Measurements from ENCODE around the gene SORCS2. TPM values are rescaled to one million over a fixed set of nuclear protein-coding genes. Genes with fewer than 3 reads are reported as not detected.

The SORCS2 gene
- total RNA-seq, 2 donors from 2014 or later, result 1.0 to 4.4 TPM

DNA sequence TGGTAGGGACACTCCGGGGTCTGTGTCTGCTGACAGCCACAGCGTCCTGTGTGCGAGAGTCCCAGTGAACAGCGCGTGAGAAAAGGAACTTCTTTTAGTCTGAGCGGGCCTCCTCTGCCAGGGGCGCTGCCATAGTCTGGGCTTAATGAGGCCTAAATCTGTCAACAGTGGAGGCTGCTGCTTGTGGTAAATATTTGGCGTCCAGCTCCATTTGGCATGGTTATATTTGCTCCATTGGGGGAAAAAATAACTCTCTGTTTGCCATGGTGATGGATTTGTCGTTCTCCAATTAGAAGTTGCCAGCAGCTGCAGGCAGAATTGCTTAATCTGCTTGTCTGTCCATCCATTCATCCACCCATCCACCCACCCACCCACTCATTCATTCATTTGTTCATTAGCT, 313.8 kb downstream of the SORCS2 start:
- TF ChIP-seq, protein P1, sequence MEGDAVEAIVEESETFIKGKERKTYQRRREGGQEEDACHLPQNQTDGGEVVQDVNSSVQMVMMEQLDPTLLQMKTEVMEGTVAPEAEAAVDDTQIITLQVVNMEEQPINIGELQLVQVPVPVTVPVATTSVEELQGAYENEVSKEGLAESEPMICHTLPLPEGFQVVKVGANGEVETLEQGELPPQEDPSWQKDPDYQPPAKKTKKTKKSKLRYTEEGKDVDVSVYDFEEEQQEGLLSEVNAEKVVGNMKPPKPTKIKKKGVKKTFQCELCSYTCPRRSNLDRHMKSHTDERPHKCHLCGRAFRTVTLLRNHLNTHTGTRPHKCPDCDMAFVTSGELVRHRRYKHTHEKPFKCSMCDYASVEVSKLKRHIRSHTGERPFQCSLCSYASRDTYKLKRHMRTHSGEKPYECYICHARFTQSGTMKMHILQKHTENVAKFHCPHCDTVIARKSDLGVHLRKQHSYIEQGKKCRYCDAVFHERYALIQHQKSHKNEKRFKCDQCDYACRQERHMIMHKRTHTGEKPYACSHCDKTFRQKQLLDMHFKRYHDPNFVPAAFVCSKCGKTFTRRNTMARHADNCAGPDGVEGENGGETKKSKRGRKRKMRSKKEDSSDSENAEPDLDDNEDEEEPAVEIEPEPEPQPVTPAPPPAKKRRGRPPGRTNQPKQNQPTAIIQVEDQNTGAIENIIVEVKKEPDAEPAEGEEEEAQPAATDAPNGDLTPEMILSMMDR (IDR thresholded peaks at IDR 0.05), result no peak
- TF ChIP-seq POLR2A (IDR thresholded peaks at IDR 0.05) (no peak), POLR2AphosphoS5 (IDR thresholded peaks at IDR 0.05) (no peak)
- Histone ChIP-seq H3K27ac (no peak overlapping the region), H3K4me1 (replicated peaks) (no peaks in the 10 kb centered on the region), H3K27me3 (replicated peaks; ENCODE audit: insufficient read depth) (no peaks in the 10 kb centered on the region), H3K4me3 (no peak overlapping the region), H3K36me3 (no peaks in the 10 kb centered on the region), H3K9me3 (no peaks in the 10 kb centered on the region)
- DNase-seq (ENCODE audit: low spot score), result no peak
- 83% methylated on average over 9 of the region's 9 CpGs for WGBS
- intact Hi-C loops (cut with DNase I), result no loop called here

DNA sequence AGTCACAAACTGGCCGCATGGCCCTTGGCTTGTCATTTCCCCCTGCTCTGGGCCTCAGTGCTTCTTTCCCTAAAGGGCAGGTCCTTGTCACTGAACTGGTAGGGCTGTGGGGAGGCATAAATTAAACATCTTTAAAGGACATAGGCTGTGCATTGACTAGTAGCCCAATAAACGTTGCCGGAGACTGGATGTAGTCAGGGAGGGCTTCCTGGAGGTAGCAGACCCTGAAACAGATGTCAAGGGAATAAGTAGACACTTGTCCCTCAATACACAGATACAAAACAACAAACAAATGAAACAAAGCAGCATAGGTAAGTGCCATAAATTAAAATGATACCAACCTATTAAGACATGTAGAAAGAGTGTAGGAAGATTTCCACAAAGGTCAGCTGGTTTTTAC, 314.2 kb downstream of the SORCS2 start:
- Histone ChIP-seq H3K4me1 (replicated peaks) (no peaks in the 10 kb centered on the region), H3K27ac (no peak overlapping the region), H3K27me3 (replicated peaks; ENCODE audit: insufficient read depth) (no peaks in the 10 kb centered on the region), H3K9me3 (no peaks in the 10 kb centered on the region), H3K36me3 (no peaks in the 10 kb centered on the region), H3K4me3 (no peak overlapping the region)
- no peak for TF ChIP-seq POLR2A (IDR thresholded peaks at IDR 0.05)
- intact Hi-C loops (cut with DNase I), result no loop called here
- WGBS, result 77% methylated on average over 3 of the region's 3 CpGs
- DNase-seq (ENCODE audit: low spot score), result no peak

DNA sequence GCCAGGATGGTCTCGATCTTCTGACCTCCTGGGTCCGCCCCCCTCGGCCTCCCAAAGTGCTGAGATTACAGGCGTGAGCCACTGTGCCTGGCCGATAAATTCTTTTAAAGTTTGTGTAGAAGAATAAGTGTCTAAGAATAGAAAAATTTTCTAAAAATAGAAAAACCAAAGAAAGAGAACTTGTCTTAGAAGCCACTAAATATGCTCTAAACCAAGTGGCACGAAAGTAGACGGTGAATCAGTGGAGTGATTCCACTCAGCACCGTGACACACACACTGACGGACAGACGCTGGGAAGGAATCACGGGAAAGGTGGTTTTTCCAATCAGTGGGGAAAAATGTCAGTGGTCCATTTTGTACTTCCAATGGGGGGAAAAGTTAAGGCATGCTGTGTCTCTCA, 315.0 kb downstream of the SORCS2 start:
- Histone ChIP-seq H3K4me1 (replicated peaks) (no peaks in the 10 kb centered on the region), H3K27me3 (replicated peaks; ENCODE audit: insufficient read depth) (no peaks in the 10 kb centered on the region), H3K9me3 (no peaks in the 10 kb centered on the region), H3K36me3 (no peaks in the 10 kb centered on the region), H3K27ac (no peak overlapping the region), H3K4me3 (no peak overlapping the region)
- DNase-seq (ENCODE audit: low spot score), result no peak
- intact Hi-C loops (cut with DNase I), result no loop called here
- WGBS, result 82% methylated on average over 11 of the region's 11 CpGs
- TF ChIP-seq POLR2AphosphoS5 (IDR thresholded peaks at IDR 0.05), result no peak
- TF ChIP-seq POLR2A (IDR thresholded peaks at IDR 0.05), result no peak
- TF ChIP-seq, protein P1 (IDR thresholded peaks at IDR 0.05), result no peak

DNA sequence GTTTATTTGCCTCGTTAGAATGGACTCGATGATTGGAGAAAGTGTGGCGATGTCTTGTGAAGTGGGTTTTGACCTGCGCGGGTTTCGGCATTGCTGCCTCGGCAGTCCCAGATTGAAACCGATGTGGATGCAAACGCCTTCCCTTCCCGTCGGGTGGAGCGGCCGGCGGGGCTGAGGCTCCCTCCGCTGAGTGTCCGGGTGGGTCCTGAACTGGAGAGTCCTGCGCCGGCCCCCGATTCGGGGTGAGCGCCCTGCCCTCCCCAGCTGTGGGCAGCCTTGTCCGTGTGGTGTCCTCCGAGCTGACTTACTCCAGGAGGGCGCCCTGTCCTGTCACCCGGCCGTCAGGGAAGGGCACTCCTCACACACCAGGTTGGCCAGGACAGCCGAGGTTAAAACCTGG, 317.7 kb downstream of the SORCS2 start:
- WGBS, result 81% methylated on average over 22 of the region's 27 CpGs
- intact Hi-C loops (cut with DNase I), result no loop called here
- H3K4me3 ChIP-seq, result no peak overlapping the region

DNA sequence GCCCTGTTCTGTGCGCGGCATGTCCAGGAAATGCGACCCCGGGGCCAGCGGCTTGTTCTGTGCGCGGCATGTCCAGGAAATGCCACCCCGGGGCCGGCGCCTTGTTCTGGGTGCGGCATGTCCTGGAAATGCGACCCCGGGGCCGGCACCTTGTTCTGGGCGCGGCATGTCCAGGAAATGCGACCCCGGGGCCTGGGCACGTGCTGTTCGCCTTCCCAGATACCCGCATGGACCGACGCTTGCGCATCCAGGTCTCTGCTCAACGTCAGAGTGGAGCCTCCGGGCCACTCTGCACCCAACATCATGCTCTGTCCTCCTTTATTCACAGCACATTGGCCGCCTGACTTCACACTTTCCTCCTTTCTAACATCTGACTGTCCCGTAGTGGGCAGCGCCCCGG, 318.2 kb downstream of the SORCS2 start:
- Histone ChIP-seq H3K9me3 (no peaks in the 10 kb centered on the region), H3K36me3 (no peaks in the 10 kb centered on the region), H3K4me1 (replicated peaks) (no peaks in the 10 kb centered on the region), H3K27ac (no peak overlapping the region), H3K4me3 (no peak overlapping the region), H3K27me3 (replicated peaks; ENCODE audit: insufficient read depth) (no peaks in the 10 kb centered on the region)
- intact Hi-C loops (cut with DNase I), result no loop called here
- TF ChIP-seq, protein P1 (IDR thresholded peaks at IDR 0.05), result no peak
- TF ChIP-seq POLR2A (IDR thresholded peaks at IDR 0.05), result no peak
- 83% methylated on average over 30 of the region's 30 CpGs for WGBS
- DNase-seq (ENCODE audit: low spot score), result no peak

More for the DNA sequence above, 317.7 kb downstream of the SORCS2 start:
- DNase-seq (ENCODE audit: low spot score), result no peak
- Histone ChIP-seq H3K27me3 (replicated peaks; ENCODE audit: insufficient read depth) (no peaks in the 10 kb centered on the region), H3K27ac (no peak overlapping the region), H3K36me3 (no peaks in the 10 kb centered on the region), H3K9me3 (no peaks in the 10 kb centered on the region), H3K4me1 (replicated peaks) (no peaks in the 10 kb centered on the region)
- TF ChIP-seq, protein P1 (IDR thresholded peaks at IDR 0.05), result no peak
- no peak for TF ChIP-seq POLR2AphosphoS5 (IDR thresholded peaks at IDR 0.05)
- no peak for TF ChIP-seq POLR2A (IDR thresholded peaks at IDR 0.05)

All from prostate gland (tissue), 2 donors.